CD4-positive, alpha-beta memory T cell (primary cell): ENCODE measurements around the gene PCDHGA6. TPM values are rescaled to one million over a fixed set of nuclear protein-coding genes. Genes with fewer than 3 reads are reported as not detected.
"Not testable (repeated sequence)": the region's sequence is repeated elsewhere in the genome, so short reads cannot be mapped to it uniquely, and the experiment has no call there.

Source experiments
- CTCF ChIA-PET: fragments of 350-600 bp; sonication (Branson Sonifier 250); formaldehyde crosslinking; loops from one replicate; lab custom pipeline; 2021; ENCODE audit warnings: inconsistent platforms; ENCODE audit not compliant: partially characterized antibody; lab: Charles Lee
- POLR2A ChIA-PET: fragments of 350-600 bp; sonication (Branson Sonifier 250); formaldehyde crosslinking; loops from one replicate; lab custom pipeline; 2021; ENCODE audit not compliant: partially characterized antibody; lab: Charles Lee
- DNase-seq, 5 donors: peaks; one replicate each; pipeline versions ENCODE4 v3.0.0 to v3.0.0-alpha.2; 2020 to 2022; ENCODE audit warnings: mixed read lengths in 1 of 5
- H3K27ac ChIP-seq: one replicate; pipeline ENCODE4 v1.7.0; 2013; ENCODE audit warnings: low read depth, low read length
- H3K27me3 ChIP-seq: 2 replicates; pipeline ENCODE4 v1.7.0; 2013; ENCODE audit warnings: mild to moderate bottlenecking, low read length, moderate library complexity; ENCODE audit not compliant: insufficient read depth
- H3K36me3 ChIP-seq: 2 replicates; pipeline ENCODE4 v1.7.0; 2013; ENCODE audit warnings: mild to moderate bottlenecking, low read length, moderate library complexity; ENCODE audit not compliant: insufficient read depth
- H3K4me1 ChIP-seq: 2 replicates; pipeline ENCODE4 v1.7.0; 2013; ENCODE audit warnings: mild to moderate bottlenecking, low read length, moderate library complexity; ENCODE audit not compliant: insufficient read depth
- H3K4me3 ChIP-seq, 2 donors: one replicate each; pipeline ENCODE4 v1.7.0; 2013; ENCODE audit warnings: low read length in 2 of 2, mild to moderate bottlenecking in 1 of 2
- H3K9me3 ChIP-seq, 2 donors: one replicate each; pipeline ENCODE4 v1.7.0; 2013; ENCODE audit warnings: low read length in 2 of 2, control low read depth in 1 of 2; ENCODE audit not compliant: control insufficient read depth in 1 of 2
- H3K27ac Mint-ChIP-seq, 7 donors: one replicate each; pipeline ENCODE4 v1.8.0; 2020 to 2021; ENCODE audit warnings: mixed read lengths in 7 of 7, mild to moderate bottlenecking in 6 of 7, inconsistent platforms in 3 of 7, moderate library complexity in 3 of 7
- H3K27me3 Mint-ChIP-seq, 2 donors: one replicate each; pipeline ENCODE4 v1.8.0; 2020 to 2021; ENCODE audit warnings: mixed read lengths in 2 of 2
- H3K36me3 Mint-ChIP-seq, 2 donors: one replicate each; pipeline ENCODE4 v1.8.0; 2020 to 2021; ENCODE audit warnings: mixed read lengths in 2 of 2, inconsistent platforms in 1 of 2, mild to moderate bottlenecking in 1 of 2
- H3K4me1 Mint-ChIP-seq, 4 donors: one replicate each; pipeline ENCODE4 v1.8.0; 2020 to 2021; ENCODE audit warnings: mixed read lengths in 4 of 4, mild to moderate bottlenecking in 1 of 4
- H3K4me3 Mint-ChIP-seq, 8 donors: one replicate each; pipeline ENCODE4 v1.8.0; 2020 to 2021; ENCODE audit warnings: mixed read lengths in 8 of 8, mild to moderate bottlenecking in 7 of 8, moderate library complexity in 6 of 8, inconsistent platforms in 3 of 8
- H3K9me3 Mint-ChIP-seq, 8 donors: one replicate each; pipeline ENCODE4 v1.8.0; 2020 to 2021; ENCODE audit warnings: mixed read lengths in 8 of 8, mild to moderate bottlenecking in 5 of 8, inconsistent platforms in 3 of 8, moderate library complexity in 1 of 8
- intact Hi-C: fragments of 100-400 bp; cut with micrococcal nuclease; formaldehyde crosslinking; loops from one replicate; pipeline ENCODE4 v1.15.1; 2023
- polyA plus RNA-seq, 2 donors: library from polyadenylated mRNA; unstranded; fragments of 300-500 nt; fragmentation: Illumina TruSeq; gene quantifications; one replicate each; pipeline ENCODE4 v1.2.3, GENCODE V29; 2021
- total RNA-seq, 2 experiments: library from RNA; stranded (reverse); gene quantifications; one replicate each; pipeline ENCODE4 v1.2.3, GENCODE V29; 2021

The PCDHGA6 gene
- total and polyA plus RNA-seq, 4 experiments from 2014 or later: 0.03 to 0.76 (median 0.50) TPM; not detected in 1

GRCh38 chr5:141403387-141403786 is 29.7 kb downstream of the PCDHGA6 start:
- peaks cover 0 to 4% (median under 1%) of the 10 kb centered on the region in 4 donors for H3K4me1 Mint-ChIP-seq
- Histone ChIP-seq H3K27me3 (peaks cover 6% of the 10 kb centered on the region), H3K4me1 (no peaks in the 10 kb centered on the region), H3K27ac (no peak overlapping the region), H3K36me3 (no peaks in the 10 kb centered on the region), H3K4me3 (no peak overlapping the region), H3K9me3 (peaks cover 0 to 4% of the 10 kb centered on the region in 2 donors)
- intact Hi-C loops: no loop called here
- ChIA-PET POLR2A (no interaction called here), CTCF (interaction anchor here (0.6 to 0.8 kb wide), 2 partner anchors 77 to 110 kb away, joined by 3 read pairs; no protein-coding TSS in a partner anchor)
- H3K27ac Mint-ChIP-seq: no peak overlapping the region
- peaks cover 10 to 12% of the 10 kb centered on the region in 2 donors for H3K36me3 Mint-ChIP-seq
- no peak overlapping the region for H3K4me3 Mint-ChIP-seq
- no peak for DNase-seq
- peaks cover 62 to 64% of the 10 kb centered on the region in 2 donors for H3K27me3 Mint-ChIP-seq
- H3K9me3 Mint-ChIP-seq: peaks cover 6 to 71% (median 55%) of the 10 kb centered on the region in 8 donors

- peak in 1 of 5 donors; percentile 31 for DNase-seq
- CTCF ChIA-PET, POLR2A ChIA-PET, H3K36me3 ChIP-seq, H3K4me1 ChIP-seq, intact Hi-C loops, H3K4me1 Mint-ChIP-seq, H3K27ac ChIP-seq, H3K9me3 ChIP-seq, H3K27me3 ChIP-seq, H3K4me3 ChIP-seq: not testable (repeated sequence)
- Mint-ChIP-seq H3K27ac (peak within 1 kb of the TSS in 3 of 7 donors; percentile 29 to 83 (median 75)), H3K27me3 (peaks cover 54 to 59% of the 10 kb centered on the region in 2 donors), H3K4me3 (peak within 1 kb of the TSS in 6 of 8 donors; percentile 48 to 71 (median 64)), H3K9me3 (peaks cover 5 to 64% (median 48%) of the 10 kb centered on the region in 8 donors), H3K36me3 (peaks cover 12 to 13% of the 10 kb centered on the region in 2 donors)
These were observed 34.3 kb downstream of the PCDHGA6 start, which contains the start of gene PCDHGB6 for GRCh38 chr5:141407790-141408505. PCDHGB6 (plus strand) TSS chr5:141408021; CDS start chr5:141408203, 182 bp downstream.

GRCh38 chr5:141409598-141410306 is 36.1 kb downstream of the PCDHGA6 start:
- Histone ChIP-seq H3K4me3 (no peak overlapping the region), H3K36me3 (no peaks in the 10 kb centered on the region), H3K4me1 (peaks cover 8% of the 10 kb centered on the region), H3K27ac (no peak overlapping the region), H3K27me3 (peaks cover 10% of the 10 kb centered on the region), H3K9me3 (no peaks in the 10 kb centered on the region)
- Mint-ChIP-seq H3K4me1 (peaks cover 10 to 20% (median 14%) of the 10 kb centered on the region in 4 donors), H3K9me3 (peaks cover 5 to 62% (median 48%) of the 10 kb centered on the region in 8 donors), H3K27me3 (peaks cover 51 to 63% of the 10 kb centered on the region in 2 donors), H3K36me3 (peaks cover 14 to 16% of the 10 kb centered on the region in 2 donors), H3K4me3 (no peak overlapping the region), H3K27ac (peak overlapping the region in 1 of 7 donors; percentile 64)
- ChIA-PET CTCF (no interaction called here), POLR2A (no interaction called here)
- DNase-seq: no peak
- intact Hi-C loops: loop anchor here (10.0 kb wide), 1 partner anchor 85 kb away; the partner anchor contains the start of gene TAF7

- Mint-ChIP-seq H3K4me3 (peak overlapping the region in 1 of 8 donors; percentile 30), H3K9me3 (peaks cover 5 to 62% (median 49%) of the 10 kb centered on the region in 8 donors), H3K27ac (no peak overlapping the region), H3K4me1 (peaks cover 10 to 20% (median 14%) of the 10 kb centered on the region in 4 donors), H3K27me3 (peaks cover 38 to 55% of the 10 kb centered on the region in 2 donors), H3K36me3 (peaks cover 14 to 16% of the 10 kb centered on the region in 2 donors)
- ChIA-PET CTCF (interaction anchor here (1.5 to 4.6 kb wide), 2 partner anchors 102 to 113 kb away, joined by 7 to 37 read pairs; no protein-coding TSS in a partner anchor), POLR2A (no interaction called here)
- peaks cover 22% of the 10 kb centered on the region for H3K27me3 ChIP-seq
- H3K4me3 ChIP-seq: no peak overlapping the region
- peaks cover 8% of the 10 kb centered on the region for H3K4me1 ChIP-seq
- intact Hi-C loops: loop anchor here (10.0 kb wide), 1 partner anchor 87 kb away; the partner anchor contains the start of gene TAF7
- H3K36me3 ChIP-seq: no peaks in the 10 kb centered on the region
- no peak for DNase-seq
- no peak overlapping the region for H3K27ac ChIP-seq
- H3K9me3 ChIP-seq: no peaks in the 10 kb centered on the region
These were observed 37.9 kb downstream of the PCDHGA6 start for GRCh38 chr5:141411575-141411974.

- H3K9me3 ChIP-seq: no peaks in the 10 kb centered on the region
- Mint-ChIP-seq H3K36me3 (peaks cover 15 to 16% of the 10 kb centered on the region in 2 donors), H3K4me1 (peaks cover 11 to 20% (median 15%) of the 10 kb centered on the region in 4 donors), H3K27me3 (peaks cover 36 to 56% of the 10 kb centered on the region in 2 donors), H3K4me3 (peak within 1 kb of the TSS; percentile 81 to 92 (median 89)), H3K9me3 (peaks cover 2 to 58% (median 45%) of the 10 kb centered on the region in 8 donors), H3K27ac (peak within 1 kb of the TSS in 5 of 7 donors; percentile 30 to 87 (median 69))
- CTCF ChIA-PET: interaction anchor here (0.7 to 4.6 kb wide), 21 partner anchors 8 to 179 kb away, joined by 3 to 37 read pairs (median 5); partner anchors contain the start of genes PCDHGA11, PCDHGA12, PCDHGA6 and PCDHGB5
- POLR2A ChIA-PET: interaction anchor here (1.0 to 2.2 kb wide), 4 partner anchors 93 to 151 kb away, joined by 3 to 11 read pairs (median 4); partner anchors contain the start of gene TAF7
- peak; percentile 53 to 61 (median 59) for DNase-seq
- H3K4me3 ChIP-seq: peak within 1 kb of the TSS; percentile 14 to 51
- intact Hi-C loops: loop anchor here (1.0 to 10.0 kb wide), 4 partner anchors 88 to 151 kb away; partner anchors contain the start of gene TAF7
- H3K27ac ChIP-seq: no peak within 1 kb of the TSS
- peaks cover 22% of the 10 kb centered on the region for H3K27me3 ChIP-seq
- no peaks in the 10 kb centered on the region for H3K36me3 ChIP-seq
- peaks cover 8% of the 10 kb centered on the region for H3K4me1 ChIP-seq
These were observed 39.3 kb downstream of the PCDHGA6 start, which contains the start of gene PCDHGA10 for GRCh38 chr5:141412854-141413539. PCDHGA10 (plus strand) TSS chr5:141412987; CDS start chr5:141413176, 189 bp downstream.

GRCh38 chr5:141413540-141414069 is 39.9 kb downstream of the PCDHGA6 start:
- Mint-ChIP-seq H3K27me3 (peaks cover 38 to 60% of the 10 kb centered on the region in 2 donors), H3K4me1 (peaks cover 11 to 20% (median 14%) of the 10 kb centered on the region in 4 donors), H3K9me3 (peaks cover 3 to 58% (median 46%) of the 10 kb centered on the region in 8 donors), H3K4me3 (peak overlapping the region; percentile 81 to 92 (median 89)), H3K36me3 (peaks cover 16 to 19% of the 10 kb centered on the region in 2 donors), H3K27ac (peak overlapping the region in 3 of 7 donors; percentile 69 to 87 (median 78))
- no peak for DNase-seq
- Histone ChIP-seq H3K4me3 (peak overlapping the region; percentile 14 to 51), H3K36me3 (no peaks in the 10 kb centered on the region), H3K27me3 (peaks cover 26% of the 10 kb centered on the region), H3K27ac (no peak overlapping the region), H3K9me3 (no peaks in the 10 kb centered on the region), H3K4me1 (peaks cover 8% of the 10 kb centered on the region)
- intact Hi-C loops: loop anchor here (1.0 to 10.0 kb wide), 4 partner anchors 89 to 151 kb away; partner anchors contain the start of gene TAF7
- POLR2A ChIA-PET: interaction anchor here (1.0 to 2.2 kb wide), 4 partner anchors 93 to 151 kb away, joined by 3 to 11 read pairs (median 4); partner anchors contain the start of gene TAF7
- CTCF ChIA-PET: interaction anchor here (0.7 to 4.6 kb wide), 18 partner anchors 17 to 179 kb away, joined by 3 to 37 read pairs (median 7); partner anchors contain the start of genes PCDHGA12, PCDHGB5 and TAF7
